T-cell (primary cell): Measurements from ENCODE around the gene TMEM60. TPM values are rescaled to one million over a fixed set of nuclear protein-coding genes. Genes with fewer than 3 reads are reported as not detected.
A peak's percentile ranks its signal among the peaks of the same experiment; 100 is the strongest.

ENCODE experiments used
- ATAC-seq, 4 experiments: fragments of 200-7000 bp in 3 of 4; fragments of 150-1000 bp in 1 of 4; cut with Tn5 transposase; replicated peaks in 1 of 4; 1 replicate in 3 of 4; 2 replicates in 1 of 4; pipeline ENCODE4 v1.10.0; 2021; ENCODE audit warnings: moderate library complexity in 3 of 4, mild to moderate bottlenecking in 2 of 4, moderate number of reproducible peaks in 1 of 4
- CTCF ChIA-PET, 2 donors: fragments of 300-600 bp; sonication (Branson Sonifier 250); formaldehyde crosslinking; loops; one replicate each; lab custom pipeline; 2022; ENCODE audit warnings: antibody characterized with exemption in 2 of 2; lab: Charles Lee
- POLR2A ChIA-PET, 2 donors: fragments of 300-600 bp; sonication (Branson Sonifier 250); formaldehyde crosslinking; loops; one replicate each; lab custom pipeline; 2022; ENCODE audit warnings: antibody characterized with exemption in 2 of 2; lab: Charles Lee
- DNase-seq, 35 experiments: peaks; one replicate each; pipeline versions ENCODE4 v3.0.0 to v3.0.0-alpha.2; 2013 to 2023
- H3K27ac ChIP-seq: one replicate; pipeline ENCODE4 v1.5.1; 2013; ENCODE audit warnings: low read length
- H3K27me3 ChIP-seq, 2 experiments: replicated peaks in 1 of 2; 1 replicate in 1 of 2; 2 replicates in 1 of 2; pipeline versions ENCODE4 v1.6.1 to v1.7.0; 2013; ENCODE audit warnings: low read length in 1 of 2, mixed read lengths in 1 of 2; ENCODE audit not compliant: control insufficient read depth in 2 of 2, insufficient read depth in 2 of 2; ENCODE audit errors: extremely low read depth in 1 of 2
- H3K36me3 ChIP-seq, 2 donors: 1 replicate in 1 of 2; 2 replicates in 1 of 2; pipeline versions ENCODE4 v1.6.1 to v1.7.0; 2013; ENCODE audit warnings: low read length in 1 of 2; ENCODE audit not compliant: control insufficient read depth in 2 of 2, insufficient read depth in 1 of 2; ENCODE audit errors: extremely low read depth in 1 of 2
- H3K4me1 ChIP-seq, 2 experiments: 1 replicate in 1 of 2; 2 replicates in 1 of 2; pipeline versions ENCODE4 v1.6.1 to v1.7.0; 2013; ENCODE audit warnings: low read length in 2 of 2, mixed read lengths in 1 of 2; ENCODE audit not compliant: insufficient read depth in 2 of 2, control insufficient read depth in 1 of 2; ENCODE audit errors: extremely low read depth in 1 of 2
- H3K4me3 ChIP-seq, 2 donors: 1 replicate in 1 of 2; 2 replicates in 1 of 2; pipeline versions ENCODE4 v1.5.1 to v1.7.0; 2013; ENCODE audit warnings: mild to moderate bottlenecking in 2 of 2, low read length in 1 of 2, moderate library complexity in 1 of 2; ENCODE audit not compliant: control insufficient read depth in 1 of 2; ENCODE audit errors: extremely low read depth in 1 of 2
- H3K9me3 ChIP-seq: 2 replicates; pipeline ENCODE4 v1.7.0; 2013
- H3K27ac Mint-ChIP-seq, 2 donors: one replicate each; pipeline ENCODE4 v1.8.0; 2020 to 2021; ENCODE audit warnings: mild to moderate bottlenecking in 2 of 2, mixed read lengths in 2 of 2
- H3K27me3 Mint-ChIP-seq, 2 donors: one replicate each; pipeline ENCODE4 v1.8.0; 2021 to 2022; ENCODE audit warnings: mixed read lengths in 2 of 2
- H3K36me3 Mint-ChIP-seq: one replicate; pipeline ENCODE4 v1.8.0; 2021; ENCODE audit warnings: mixed read lengths
- H3K4me1 Mint-ChIP-seq, 3 donors: one replicate each; pipeline ENCODE4 v1.8.0; 2020 to 2022; ENCODE audit warnings: mixed read lengths in 3 of 3, mild to moderate bottlenecking in 1 of 3
- H3K4me3 Mint-ChIP-seq, 3 donors: one replicate each; pipeline ENCODE4 v1.8.0; 2020 to 2022; ENCODE audit warnings: mild to moderate bottlenecking in 3 of 3, mixed read lengths in 3 of 3, moderate library complexity in 3 of 3
- H3K9me3 Mint-ChIP-seq, 3 donors: one replicate each; pipeline ENCODE4 v1.8.0; 2020 to 2022; ENCODE audit warnings: mixed read lengths in 3 of 3
- WGBS: methylation state at CpG from one replicate; pipeline ENCODE4 v1.1.5; 2013; ENCODE audit warnings: missing lambda C conversion rate; ENCODE audit not compliant: insufficient coverage; 5-methylcytosine and 5-hydroxymethylcytosine counted together
- total RNA-seq, 35 experiments: library from RNA in 6 of 35; stranded (reverse) in 6 of 35; fragments of 120-200 nt in 1 of 35; gene quantifications; one replicate each; pipeline versions ENCODE4 v1.2.1 to v1.2.4 and lab custom pipeline; 2013 to 2026

TMEM60 gene
- total RNA-seq, 5 donors from 2014 or later (not counting 1 experiment from before 2014, with no cell fraction given): 3.6 to 13.0 (median 10.6) TPM

GRCh38 chr7:77753173-77753572 lies 45.1 kb downstream of the TMEM60 start:
- WGBS: 17% methylated on average over 1 of the region's 1 CpG
- Mint-ChIP-seq H3K4me1 (peaks cover 57 to 58% (median 57%) of the 10 kb centered on the region in 3 donors), H3K36me3 (peaks cover 14% of the 10 kb centered on the region), H3K9me3 (no peaks in the 10 kb centered on the region), H3K4me3 (no peak overlapping the region), H3K27me3 (no peaks in the 10 kb centered on the region), H3K27ac (peak overlapping the region; percentile 43 to 81)
- Histone ChIP-seq H3K9me3 (no peaks in the 10 kb centered on the region), H3K36me3 (peaks cover 0 to 16% of the 10 kb centered on the region in 2 donors), H3K27me3 (no peaks in the 10 kb centered on the region), H3K4me3 (no peak overlapping the region), H3K4me1 (peaks cover 5 to 14% of the 10 kb centered on the region in 2 experiments), H3K27ac (no peak overlapping the region)
- CTCF ChIA-PET: interaction anchor here (0.6 to 1.4 kb wide), 10 partner anchors 30 to 256 kb away, joined by 3 to 9 read pairs (median 4); partner anchors contain the start of gene RSBN1L (in 1 of the 2)
- ATAC-seq: no peak
- DNase-seq: no peak
- POLR2A ChIA-PET: interaction anchor here in 1 of 2 donors (0.6 kb wide), 1 partner anchor 181 kb away, joined by 6 read pairs; no protein-coding TSS in a partner anchor

- peaks cover 21% of the 10 kb centered on the region for H3K36me3 Mint-ChIP-seq
- peaks cover 60 to 64% (median 62%) of the 10 kb centered on the region in 3 donors for H3K4me1 Mint-ChIP-seq
- ATAC-seq (peak in 1 of 4 experiments; percentile 63), DNase-seq (peak in 2 of 35 experiments; percentile 10 to 33)
- Histone ChIP-seq H3K27me3 (no peaks in the 10 kb centered on the region), H3K36me3 (peaks cover 0 to 17% of the 10 kb centered on the region in 2 donors), H3K9me3 (no peaks in the 10 kb centered on the region), H3K4me3 (no peak overlapping the region), H3K4me1 (peaks cover 6 to 14% of the 10 kb centered on the region in 2 experiments), H3K27ac (no peak overlapping the region)
- H3K27ac Mint-ChIP-seq: peak overlapping the region; percentile 51 to 81
- H3K27me3 Mint-ChIP-seq: no peaks in the 10 kb centered on the region
- H3K9me3 Mint-ChIP-seq: no peaks in the 10 kb centered on the region
- H3K4me3 Mint-ChIP-seq: no peak overlapping the region
- ChIA-PET POLR2A (no interaction called here), CTCF (interaction anchor here in 1 of 2 donors (0.5 kb wide), 1 partner anchor 639 kb away, joined by 3 read pairs; no protein-coding TSS in a partner anchor)
- no CpG with 5 or more reads among the region's 2 CpGs for WGBS
Observed at GRCh38 chr7:77752016-77752415, 46.2 kb downstream of the TMEM60 start.

- POLR2A ChIA-PET: no interaction called here
- no peaks in the 10 kb centered on the region for H3K27me3 Mint-ChIP-seq
- CTCF ChIA-PET: interaction anchor here (0.6 to 2.5 kb wide), 3 partner anchors 10 to 59 kb away, joined by 3 to 10 read pairs (median 6); no protein-coding TSS in a partner anchor
- peaks cover 4 to 19% of the 10 kb centered on the region in 2 donors for H3K36me3 ChIP-seq
- no peak overlapping the region for H3K27ac ChIP-seq
- no peak overlapping the region for H3K4me3 ChIP-seq
- H3K9me3 ChIP-seq: no peaks in the 10 kb centered on the region
- no peak for DNase-seq
- ATAC-seq: no peak
- H3K36me3 Mint-ChIP-seq: peaks cover 36% of the 10 kb centered on the region
- H3K4me3 Mint-ChIP-seq: no peak overlapping the region
- WGBS: no CpG with 5 or more reads among the region's 1 CpG
- peaks cover 59 to 60% (median 59%) of the 10 kb centered on the region in 3 donors for H3K4me1 Mint-ChIP-seq
- H3K27ac Mint-ChIP-seq: peak overlapping the region; percentile 10 to 73
- H3K4me1 ChIP-seq: peaks cover 6 to 12% of the 10 kb centered on the region in 2 experiments
- H3K9me3 Mint-ChIP-seq: no peaks in the 10 kb centered on the region
- no peaks in the 10 kb centered on the region for H3K27me3 ChIP-seq
Observed at GRCh38 chr7:77747718-77748117, 50.5 kb downstream of the TMEM60 start.

- H3K4me1 Mint-ChIP-seq: peaks cover 53 to 55% (median 55%) of the 10 kb centered on the region in 3 donors
- H3K36me3 Mint-ChIP-seq: peaks cover 36% of the 10 kb centered on the region
- WGBS: 83% methylated on average over 2 of the region's 2 CpGs
- H3K27ac ChIP-seq: no peak overlapping the region
- no peaks in the 10 kb centered on the region for H3K9me3 Mint-ChIP-seq
- CTCF ChIA-PET: interaction anchor here (0.6 to 2.5 kb wide), 4 partner anchors 10 to 204 kb away, joined by 3 to 10 read pairs (median 4); no protein-coding TSS in a partner anchor
- no peaks in the 10 kb centered on the region for H3K9me3 ChIP-seq
- peaks cover 5 to 10% of the 10 kb centered on the region in 2 experiments for H3K4me1 ChIP-seq
- POLR2A ChIA-PET: no interaction called here
- ATAC-seq (no peak), DNase-seq (no peak)
- H3K27me3 Mint-ChIP-seq: no peaks in the 10 kb centered on the region
- H3K4me3 ChIP-seq: no peak overlapping the region
- H3K36me3 ChIP-seq: peaks cover 4 to 22% of the 10 kb centered on the region in 2 donors
- no peaks in the 10 kb centered on the region for H3K27me3 ChIP-seq
- no peak overlapping the region for H3K27ac Mint-ChIP-seq
- no peak overlapping the region for H3K4me3 Mint-ChIP-seq
Observed at GRCh38 chr7:77747178-77747577, 51.1 kb downstream of the TMEM60 start.

- WGBS: no CpG with 5 or more reads among the region's 2 CpGs
- no peak for DNase-seq
Observed at GRCh38 chr7:77746824-77747165, 51.4 kb downstream of the TMEM60 start.

GRCh38 chr7:77746164-77746823 lies 51.9 kb downstream of the TMEM60 start:
- H3K4me3 ChIP-seq: no peak overlapping the region
- H3K27ac Mint-ChIP-seq: peak overlapping the region; percentile 5 to 60
- POLR2A ChIA-PET: no interaction called here
- peaks cover 4 to 25% of the 10 kb centered on the region in 2 donors for H3K36me3 ChIP-seq
- H3K27me3 Mint-ChIP-seq: no peaks in the 10 kb centered on the region
- H3K27ac ChIP-seq: no peak overlapping the region
- H3K9me3 ChIP-seq: no peaks in the 10 kb centered on the region
- CTCF ChIA-PET: interaction anchor here (0.6 to 2.5 kb wide), 5 partner anchors 11 to 203 kb away, joined by 3 to 10 read pairs (median 3); no protein-coding TSS in a partner anchor
- H3K9me3 Mint-ChIP-seq: no peaks in the 10 kb centered on the region
- H3K4me1 ChIP-seq: peaks cover 0 to 7% of the 10 kb centered on the region in 2 experiments
- ATAC-seq (no peak), DNase-seq (no peak)
- peaks cover 46 to 50% (median 48%) of the 10 kb centered on the region in 3 donors for H3K4me1 Mint-ChIP-seq
- 100% methylated on average over 3 of the region's 6 CpGs for WGBS
- H3K4me3 Mint-ChIP-seq: no peak overlapping the region
- H3K27me3 ChIP-seq: no peaks in the 10 kb centered on the region
- H3K36me3 Mint-ChIP-seq: peaks cover 36% of the 10 kb centered on the region

More at GRCh38 chr7:77746824-77747165, 51.4 kb downstream of the TMEM60 start:
- Histone ChIP-seq H3K4me3 (no peak overlapping the region), H3K36me3 (peaks cover 4 to 25% of the 10 kb centered on the region in 2 donors), H3K27ac (no peak overlapping the region), H3K9me3 (no peaks in the 10 kb centered on the region), H3K4me1 (peaks cover 1 to 7% of the 10 kb centered on the region in 2 experiments), H3K27me3 (no peaks in the 10 kb centered on the region)
- Mint-ChIP-seq H3K27me3 (no peaks in the 10 kb centered on the region), H3K4me1 (peaks cover 49 to 54% (median 53%) of the 10 kb centered on the region in 3 donors), H3K4me3 (no peak overlapping the region), H3K27ac (no peak overlapping the region), H3K9me3 (no peaks in the 10 kb centered on the region), H3K36me3 (peaks cover 36% of the 10 kb centered on the region)
- POLR2A ChIA-PET: no interaction called here
- ATAC-seq: no peak
- CTCF ChIA-PET: interaction anchor here (0.6 to 2.5 kb wide), 4 partner anchors 10 to 203 kb away, joined by 3 to 10 read pairs (median 4); no protein-coding TSS in a partner anchor
